ENCODE results near the gene SIAH3. TPM values are rescaled to one million over a fixed set of nuclear protein-coding genes. Genes with fewer than 3 reads are reported as not detected.

Gene SIAH3
- total and polyA plus RNA-seq, 10 of the 15 experiments (the other 5 are each of a cell fraction or from before 2014, with no cell fraction given) = not detected

GRCh38 chr13:45778882-45779281 is 72.7 kb downstream of the SIAH3 start:
- Histone ChIP-seq H3K4me3 (no peak overlapping the region), H3K27me3 (replicated peaks in 1 of 2; ENCODE audit: control insufficient read depth in 2 of 2, insufficient read depth in 2 of 2, low read length in 1 of 2) (peaks cover 1 to 7% of the 10 kb centered on the region in 2 experiments; a peak in 3 of 4 replicates), H3K4me1 (ENCODE audit: control insufficient read depth, insufficient read depth, low read length) (no peaks in the 10 kb centered on the region), H2AFZ (ENCODE audit: control insufficient read depth, low read depth, low read length) (no peak overlapping the region), H4K20me1 (ENCODE audit: control insufficient read depth, insufficient read depth) (no peaks in the 10 kb centered on the region), H3K9ac (ENCODE audit: control insufficient read depth, insufficient read depth, low read length) (no peak overlapping the region), H3K4me2 (ENCODE audit: control insufficient read depth, insufficient read depth) (no peak overlapping the region), H3K79me2 (ENCODE audit: control insufficient read depth, insufficient read depth, low read length) (no peaks in the 10 kb centered on the region), H3K36me3 (ENCODE audit: control insufficient read depth in 2 of 2, insufficient read depth in 2 of 2, low read length in 1 of 2) (no peaks in the 10 kb centered on the region), H3K27ac (ENCODE audit: control insufficient read depth, insufficient read depth) (no peak overlapping the region), H3K9me3 (replicated peaks; ENCODE audit: control insufficient read depth, insufficient read depth, low read length) (no peaks in the 10 kb centered on the region)
- ChIA-PET RAD21 (ENCODE audit: unreplicated experiment) (interaction anchor here (1.1 kb wide), 1 partner anchor 29 kb away, joined by 3 read pairs; no protein-coding TSS in a partner anchor), SMC1A (ENCODE audit: uncharacterized antibody, unreplicated experiment) (interaction anchor here (0.6 to 0.8 kb wide), 2 partner anchors 11 to 16 kb away, joined by 3 read pairs; no protein-coding TSS in a partner anchor), POLR2A (no interaction called here), CTCF (interaction anchor here (0.6 kb wide), 1 partner anchor 944 kb away, joined by 3 read pairs; no protein-coding TSS in a partner anchor)
- intact Hi-C loops (cut with micrococcal nuclease; ENCODE audit: unreplicated experiment) (no loop called here), in situ Hi-C loops (cut with MboI) (no loop called here)
- no peak for TF ChIP-seq KAT2A (conservative IDR thresholded peaks at IDR 0.05; ENCODE audit: control insufficient read depth, low read depth, low read length)
- no peak for TF ChIP-seq NFXL1 (IDR thresholded peaks at IDR 0.05; ENCODE audit: borderline replicate concordance)
- no peak for TF ChIP-seq ZBTB33 (IDR thresholded peaks at IDR 0.05)
- TF ChIP-seq USF2 (IDR thresholded peaks at IDR 0.05; ENCODE audit: borderline replicate concordance, low read depth, low read length) = no peak
- TF ChIP-seq MXI1 (IDR thresholded peaks at IDR 0.05; ENCODE audit: low read depth, low read length) = no peak
- TF ChIP-seq YY1 (IDR thresholded peaks at IDR 0.05; ENCODE audit: low read depth, low read length) = no peak
- no peak for FAIRE-seq
- no TSS peak for BruUV-seq (replicated peaks)
- no peak for ATAC-seq
- no peak for DNase-seq (ENCODE audit: low read depth, low spot score)
- WGBS (ENCODE audit: insufficient coverage, insufficient replicate concordance, low lambda C conversion rate, missing lambda C conversion rate) = 43% methylated on average over 4 of the region's 4 CpGs

Measured in GM12878 (cell line).